H9 (cell line): ENCODE data around the gene KCTD16. TPM values are rescaled to one million over a fixed set of nuclear protein-coding genes. Genes with fewer than 3 reads are reported as not detected.

Experiments used
- DNase-seq: peaks from one replicate; pipeline ENCODE4 v3.0.0-alpha.2; 2017
- H2AFZ ChIP-seq: one replicate; pipeline ENCODE4 v1.6.1; 2013; ENCODE audit warnings: mild to moderate bottlenecking, low read length, control low read depth, moderate library complexity
- H2AK5ac ChIP-seq: 2 replicates; pipeline ENCODE4 v1.6.1; 2013; ENCODE audit warnings: low read length, control low read depth, mixed read lengths; ENCODE audit not compliant: insufficient read length
- H2BK120ac ChIP-seq: one replicate; pipeline ENCODE4 v1.6.1; 2013; ENCODE audit warnings: low read depth, mild to moderate bottlenecking, low read length, control low read depth, inconsistent platforms; ENCODE audit not compliant: poor library complexity, severe bottlenecking
- H2BK12ac ChIP-seq: 2 replicates; pipeline ENCODE4 v1.6.1; 2013; ENCODE audit warnings: low read length, control low read depth, mixed read lengths, low read depth; ENCODE audit not compliant: insufficient read length
- H2BK15ac ChIP-seq: 2 replicates; pipeline ENCODE4 v1.6.1; 2013; ENCODE audit warnings: low read depth, low read length, control low read depth
- H2BK20ac ChIP-seq: one replicate; pipeline ENCODE4 v1.6.1; 2013; ENCODE audit warnings: low read depth, mild to moderate bottlenecking, low read length, control low read depth, inconsistent platforms; ENCODE audit not compliant: poor library complexity, severe bottlenecking
- H2BK5ac ChIP-seq: 2 replicates; pipeline ENCODE4 v1.6.1; 2013; ENCODE audit warnings: low read length, control low read depth, mixed read lengths; ENCODE audit not compliant: insufficient read length
- H3K14ac ChIP-seq: 2 replicates; pipeline ENCODE4 v1.6.1; 2013; ENCODE audit warnings: low read length, control low read depth; ENCODE audit not compliant: insufficient read depth
- H3K18ac ChIP-seq: 2 replicates; pipeline ENCODE4 v1.6.1; 2013; ENCODE audit warnings: low read depth, mild to moderate bottlenecking, mixed read lengths, low read length, control low read depth; ENCODE audit not compliant: insufficient read length
- H3K23ac ChIP-seq: 2 replicates; pipeline ENCODE4 v1.6.1; 2013; ENCODE audit warnings: low read length, control low read depth, mixed read lengths, low read depth; ENCODE audit not compliant: insufficient read length
- H3K23me2 ChIP-seq: 2 replicates; pipeline ENCODE4 v1.6.1; 2013; ENCODE audit warnings: low read depth, mild to moderate bottlenecking, mixed read lengths, low read length, control low read depth; ENCODE audit not compliant: insufficient read length, poor library complexity, severe bottlenecking
- H3K27ac ChIP-seq: 2 replicates; pipeline ENCODE4 v1.5.1; 2013; ENCODE audit warnings: low read length, control low read depth, mixed read lengths, low read depth; ENCODE audit not compliant: insufficient read length
- H3K27me3 ChIP-seq: 2 replicates; pipeline ENCODE4 v1.6.1; 2013; ENCODE audit warnings: low read length, control low read depth, inconsistent platforms; ENCODE audit not compliant: insufficient read depth
- H3K4ac ChIP-seq: 2 replicates; pipeline ENCODE4 v1.6.1; 2013; ENCODE audit warnings: low read depth, mild to moderate bottlenecking, control low read depth, inconsistent platforms, low read length, moderate library complexity
- H3K4me1 ChIP-seq: 2 replicates; pipeline ENCODE4 v1.6.1; 2013; ENCODE audit warnings: low read length, control low read depth, inconsistent platforms; ENCODE audit not compliant: insufficient read depth
- H3K4me2 ChIP-seq: 2 replicates; pipeline ENCODE4 v1.6.1; 2013; ENCODE audit warnings: low read length, control low read depth, mixed read lengths; ENCODE audit not compliant: insufficient read length, insufficient read depth
- H3K56ac ChIP-seq: 2 replicates; pipeline ENCODE4 v1.6.1; 2013; ENCODE audit warnings: low read depth, mild to moderate bottlenecking, mixed read lengths, low read length, control low read depth; ENCODE audit not compliant: insufficient read length
- H3K79me1 ChIP-seq: 2 replicates; pipeline ENCODE4 v1.6.1; 2013; ENCODE audit warnings: low read depth, mild to moderate bottlenecking, moderate library complexity, low read length, control low read depth, inconsistent platforms; ENCODE audit not compliant: insufficient read depth, poor library complexity, severe bottlenecking
- H3K79me2 ChIP-seq: 2 replicates; pipeline ENCODE4 v1.6.1; 2013; ENCODE audit warnings: low read length, control low read depth, inconsistent platforms; ENCODE audit not compliant: insufficient read depth
- H3K9ac ChIP-seq: 2 replicates; pipeline ENCODE4 v1.6.1; 2013; ENCODE audit warnings: low read length, control low read depth, mixed read lengths; ENCODE audit not compliant: insufficient read length; ENCODE audit errors: extremely low read depth
- H3K9me3 ChIP-seq: one replicate; pipeline ENCODE4 v1.6.1; 2013; ENCODE audit warnings: low read depth, low read length, inconsistent platforms; ENCODE audit not compliant: control insufficient read depth
- H3T11ph ChIP-seq: one replicate; pipeline ENCODE4 v1.6.1; 2013; ENCODE audit warnings: mild to moderate bottlenecking, low read length, control low read depth, inconsistent platforms
- H4K20me1 ChIP-seq: one replicate; pipeline ENCODE4 v1.6.1; 2013; ENCODE audit not compliant: control insufficient read depth, insufficient read length, insufficient read depth
- H4K5ac ChIP-seq: 2 replicates; pipeline ENCODE4 v1.6.1; 2013; ENCODE audit warnings: low read depth, mild to moderate bottlenecking, mixed read lengths, low read length, control low read depth; ENCODE audit not compliant: insufficient read length
- H4K8ac ChIP-seq: replicated peaks from 2 replicates; pipeline ENCODE4 v1.6.1; 2013; ENCODE audit warnings: low read length, control low read depth, mixed read lengths, low read depth; ENCODE audit not compliant: insufficient read length
- H4K91ac ChIP-seq: 2 replicates; pipeline ENCODE4 v1.6.1; 2013; ENCODE audit warnings: low read depth, mild to moderate bottlenecking, moderate library complexity, mixed read lengths, low read length, control low read depth; ENCODE audit not compliant: insufficient read length
- H3K27ac Mint-ChIP-seq, 3 experiments: 2 replicates in 2 of 3; 3 replicates in 1 of 3; pipeline ENCODE4 v1.8.0; 2020 to 2021; ENCODE audit warnings: mixed read lengths in 3 of 3, mild to moderate bottlenecking in 1 of 3, moderate library complexity in 1 of 3
- H3K27me3 Mint-ChIP-seq: 2 replicates; pipeline ENCODE4 v1.8.0; 2021; ENCODE audit warnings: low read depth, mild to moderate bottlenecking, moderate library complexity, mixed read lengths
- H3K36me3 Mint-ChIP-seq, 3 experiments: 2 replicates in 2 of 3; 3 replicates in 1 of 3; pipeline ENCODE4 v1.8.0; 2020 to 2021; ENCODE audit warnings: low read depth in 3 of 3, mixed read lengths in 3 of 3; ENCODE audit not compliant: insufficient read depth in 1 of 3
- H3K4me1 Mint-ChIP-seq, 2 experiments: 2 replicates each; pipeline ENCODE4 v1.8.0; 2020; ENCODE audit warnings: mixed read lengths in 2 of 2
- H3K4me3 Mint-ChIP-seq, 2 experiments: 2 replicates in 1 of 2; 3 replicates in 1 of 2; pipeline ENCODE4 v1.8.0; 2020 to 2021; ENCODE audit warnings: mild to moderate bottlenecking in 2 of 2, mixed read lengths in 2 of 2, moderate library complexity in 1 of 2
- H3K9me3 Mint-ChIP-seq, 2 experiments: 2 replicates in 1 of 2; 3 replicates in 1 of 2; pipeline ENCODE4 v1.8.0; 2020; ENCODE audit warnings: mild to moderate bottlenecking in 2 of 2, mixed read lengths in 2 of 2, moderate library complexity in 1 of 2
- CTCF ChIP-seq: fragments of 200-600 bp; sonication (generic); conservative IDR thresholded peaks from 3 replicates; pipeline ENCODE4 v1.8.0; 2021; ENCODE audit warnings: antibody characterized with exemption, mild to moderate bottlenecking
- WGBS: extraction: QIAGEN DNeasy Blood & Tissue Kit; methylation state at CpG from one replicate; pipeline ENCODE4 v1.1.7; 2013; ENCODE audit warnings: missing lambda C conversion rate, low lambda C conversion rate, mixed read lengths; ENCODE audit not compliant: insufficient read length; ENCODE audit errors: extremely low coverage; 5-methylcytosine and 5-hydroxymethylcytosine counted together
- total RNA-seq: library from RNA; stranded (reverse); gene quantifications from 2 replicates; pipeline ENCODE4 v1.2.1, GENCODE V29; 2021

Gene KCTD16
- total RNA-seq, 1 experiment from 2014 or later = 0.09 TPM

- Histone ChIP-seq H2BK15ac (no peak overlapping the region), H4K5ac (no peak overlapping the region), H3K27ac (no peak overlapping the region), H2BK12ac (no peak overlapping the region), H3K4me1 (no peaks in the 10 kb centered on the region), H3K23me2 (no peaks in the 10 kb centered on the region), H3K4me2 (no peak overlapping the region), H3K9me3 (no peaks in the 10 kb centered on the region), H2BK120ac (no peak overlapping the region), H3K9ac (no peak overlapping the region), H2AFZ (no peak overlapping the region), H3K27me3 (no peaks in the 10 kb centered on the region), H3K4ac (no peak overlapping the region), H2BK20ac (no peak overlapping the region), H2BK5ac (no peak overlapping the region), H3T11ph (no peak overlapping the region), H3K14ac (no peak overlapping the region), H3K56ac (no peak overlapping the region), H3K23ac (no peak overlapping the region), H2AK5ac (no peak overlapping the region), H4K91ac (no peak overlapping the region), H4K8ac (no peak overlapping the region), H3K18ac (no peak overlapping the region), H3K79me2 (no peaks in the 10 kb centered on the region), H4K20me1 (no peaks in the 10 kb centered on the region), H3K79me1 (no peaks in the 10 kb centered on the region)
- DNase-seq = no peak
- no peaks in the 10 kb centered on the region for H3K27me3 Mint-ChIP-seq
- H3K27ac Mint-ChIP-seq = no peak overlapping the region
- WGBS = no CpG with 5 or more reads among the region's 4 CpGs
- H3K4me1 Mint-ChIP-seq = no peaks in the 10 kb centered on the region
- no peak for TF ChIP-seq CTCF
- H3K9me3 Mint-ChIP-seq = peaks cover 9 to 12% of the 10 kb centered on the region in 2 experiments; a peak in 4 of 5 replicates
- no peak overlapping the region for H3K4me3 Mint-ChIP-seq
- H3K36me3 Mint-ChIP-seq = peaks cover 0 to 5% (median 2%) of the 10 kb centered on the region in 3 experiments; a peak in 4 of 7 replicates
These were observed 243.7 kb downstream of the KCTD16 start for GRCh38 chr5:144414202-144415029.
